GM19324 (cell line): ENCODE measurements around the gene MON2.
"Not testable (repeated sequence)": the region's sequence is repeated elsewhere in the genome, so short reads cannot be mapped to it uniquely, and the experiment has no call there.

Source experiments
- ATAC-seq: cut with Tn5 transposase; IDR thresholded peaks from one replicate; pipeline ENCODE4 v1.9.1; 2021; ENCODE audit warnings: mild to moderate bottlenecking, moderate library complexity; ENCODE audit not compliant: unreplicated experiment, low FRiP score

MON2 gene

DNA sequence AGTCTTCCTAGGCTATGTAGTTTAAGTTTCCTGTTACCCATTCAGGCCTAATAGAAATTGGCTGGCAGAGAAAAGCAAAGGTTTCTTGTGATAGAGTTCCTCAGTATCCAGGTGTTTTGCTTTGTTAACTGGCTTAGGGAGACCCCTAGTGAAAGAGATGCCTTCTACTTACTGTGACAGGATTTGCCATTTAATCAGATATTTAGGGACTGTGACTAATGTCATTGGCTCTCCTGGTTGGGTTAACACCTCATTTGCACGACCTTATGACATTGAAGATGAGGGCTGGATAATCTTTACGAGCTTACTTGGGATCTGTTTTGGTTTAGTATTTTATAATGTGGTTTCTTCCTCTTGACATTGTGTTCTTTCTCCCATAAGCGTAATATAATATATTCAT lies 5.8 kb downstream of the MON2 start:
- no peak for ATAC-seq

DNA sequence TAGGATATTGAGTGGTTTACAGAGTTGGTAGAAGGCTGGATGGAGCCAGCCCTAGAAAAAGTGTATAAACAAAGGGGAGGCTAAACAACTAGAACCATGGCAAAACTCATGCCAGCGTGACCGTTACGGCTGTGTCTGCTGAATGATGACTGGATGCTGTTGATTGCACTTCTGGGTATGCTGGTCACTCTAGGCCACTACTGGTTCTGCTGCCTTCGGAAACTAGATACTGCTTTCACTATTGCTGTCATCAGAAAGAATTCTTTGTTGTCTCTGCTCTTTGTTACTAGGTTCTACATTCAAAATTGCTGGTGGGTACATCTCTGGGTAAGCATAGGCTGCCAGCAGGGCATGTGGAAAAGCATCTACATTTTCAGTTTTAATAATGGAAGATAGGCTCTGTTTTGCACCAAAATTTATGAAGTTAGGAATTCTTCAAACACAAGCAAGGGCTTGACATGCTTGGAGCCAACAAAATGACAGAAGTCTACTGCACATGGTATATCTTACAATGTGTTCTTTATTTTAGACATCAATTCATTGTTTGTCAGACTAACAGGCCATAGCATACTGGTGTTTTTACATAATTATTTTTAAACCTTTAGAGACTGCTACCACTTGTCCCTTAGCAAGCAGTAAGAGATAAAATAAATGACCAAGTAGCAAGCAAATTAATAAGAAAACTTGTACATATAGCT lies 15.4 kb downstream of the MON2 start:
- ATAC-seq = no peak

DNA sequence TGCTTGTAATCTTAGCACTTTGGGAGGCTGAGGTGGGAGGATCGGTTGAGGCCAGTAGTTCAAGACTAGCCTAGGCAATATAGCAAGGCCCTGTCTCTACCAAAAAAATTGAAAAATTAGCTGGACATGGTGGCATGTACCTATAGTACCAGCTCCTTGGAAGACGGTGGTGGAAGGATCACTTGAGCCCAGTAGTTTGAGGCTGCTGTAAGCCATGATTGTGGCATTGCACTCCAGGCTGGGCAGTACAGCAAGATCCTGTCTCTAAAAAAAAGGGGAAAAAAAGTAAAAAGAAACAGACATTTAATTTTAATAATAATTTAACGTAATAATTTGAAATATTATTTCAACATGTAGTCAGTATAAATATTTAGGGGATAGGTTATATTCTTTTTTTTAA lies 16.1 kb downstream of the MON2 start:
- ATAC-seq = no peak

DNA sequence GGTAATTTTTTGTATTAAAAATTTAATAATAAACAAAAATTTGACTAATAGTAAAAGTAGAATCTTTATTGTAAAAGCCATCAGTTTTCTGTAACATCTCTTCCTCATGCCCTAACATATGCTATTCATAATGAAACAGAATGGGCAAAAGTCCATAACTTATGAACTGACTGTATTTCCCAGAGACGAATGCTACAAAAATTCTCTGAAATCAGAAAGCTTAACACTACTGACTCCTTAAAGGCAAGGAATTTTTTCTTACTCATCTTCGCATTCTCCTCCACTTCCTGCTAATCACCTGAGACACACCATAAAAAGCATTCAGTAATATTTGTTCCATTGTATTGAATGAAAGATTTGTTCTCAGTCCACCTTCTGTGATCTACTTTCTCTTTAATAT lies 17.6 kb downstream of the MON2 start:
- ATAC-seq = no peak

DNA sequence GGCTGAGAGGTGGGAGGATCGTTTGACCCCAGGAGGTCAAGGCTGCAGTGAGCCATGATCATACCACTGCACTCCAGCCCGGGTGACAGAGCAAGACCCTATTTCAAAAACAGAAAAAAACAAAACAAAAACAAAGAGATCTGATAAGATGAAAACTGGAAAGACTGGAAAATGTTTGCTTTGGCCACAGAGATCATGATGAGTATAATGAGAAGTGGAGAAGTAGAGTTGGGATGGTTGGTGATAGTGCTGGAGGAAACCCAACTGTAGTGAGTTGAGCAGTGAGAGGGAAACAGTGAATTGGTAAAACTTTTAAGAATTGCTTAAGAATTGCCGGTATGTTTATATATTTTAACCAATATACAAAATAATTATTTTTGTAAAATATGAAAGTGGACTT lies 39.2 kb downstream of the MON2 start:
- no peak for ATAC-seq

DNA sequence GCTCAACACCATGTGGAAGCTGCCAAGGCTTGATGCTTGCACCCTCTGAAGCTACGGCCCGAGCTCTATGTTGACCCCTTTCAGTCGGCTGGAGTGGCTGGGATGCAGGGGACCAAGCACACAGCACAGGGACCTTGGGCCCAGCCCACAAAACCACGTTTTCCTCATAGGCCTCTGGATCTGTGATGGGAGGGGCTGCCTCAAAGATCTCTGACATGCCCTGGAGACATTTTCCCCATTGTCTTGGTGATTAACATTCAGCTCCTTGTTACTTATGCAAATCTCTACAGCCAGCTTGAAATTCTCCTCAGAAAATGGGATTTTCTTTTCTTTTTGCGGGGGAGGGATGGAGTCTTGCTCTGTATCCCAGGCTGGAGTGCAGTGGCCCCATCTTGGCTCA lies 46.3 kb downstream of the MON2 start:
- ATAC-seq = no peak

DNA sequence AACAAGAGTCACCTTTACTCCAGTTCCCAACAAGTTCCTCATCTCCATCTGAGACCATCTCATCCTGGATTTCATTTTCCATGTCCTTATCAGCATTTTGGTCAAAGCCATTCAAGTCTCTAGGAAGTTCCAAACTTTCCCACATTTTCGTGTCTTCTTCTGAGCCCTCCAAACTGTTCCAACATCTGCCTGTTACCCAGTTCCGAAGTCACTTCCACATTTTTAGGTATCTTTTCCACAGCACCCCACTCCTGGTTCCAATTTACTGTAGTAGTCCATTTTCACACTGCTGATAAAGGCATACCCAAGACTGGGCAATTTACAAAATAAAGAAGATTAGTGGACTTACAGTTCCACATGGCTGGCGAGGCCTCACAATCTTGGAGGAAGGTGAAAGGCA lies 47.5 kb downstream of the MON2 start:
- ATAC-seq = not testable (repeated sequence)

DNA sequence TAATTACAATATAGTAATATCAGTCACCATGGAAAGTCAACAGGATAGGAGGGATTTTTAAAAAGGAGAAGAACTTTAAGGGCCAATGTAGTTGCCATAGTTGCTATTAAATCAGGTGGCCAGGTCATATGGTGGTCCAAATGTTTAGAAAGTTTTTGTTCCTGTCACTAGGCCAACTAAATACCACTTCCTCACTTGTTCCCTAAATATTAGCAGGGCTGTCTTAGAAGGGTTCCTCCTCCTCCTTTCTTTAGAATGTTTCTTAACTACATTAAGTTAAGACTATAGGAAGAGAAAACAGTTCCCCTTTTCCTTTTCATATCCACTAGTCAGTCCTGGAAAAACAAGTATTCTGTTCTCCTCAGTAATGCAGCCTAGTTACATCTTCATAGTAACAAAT lies 50.3 kb downstream of the MON2 start:
- ATAC-seq = no peak

DNA sequence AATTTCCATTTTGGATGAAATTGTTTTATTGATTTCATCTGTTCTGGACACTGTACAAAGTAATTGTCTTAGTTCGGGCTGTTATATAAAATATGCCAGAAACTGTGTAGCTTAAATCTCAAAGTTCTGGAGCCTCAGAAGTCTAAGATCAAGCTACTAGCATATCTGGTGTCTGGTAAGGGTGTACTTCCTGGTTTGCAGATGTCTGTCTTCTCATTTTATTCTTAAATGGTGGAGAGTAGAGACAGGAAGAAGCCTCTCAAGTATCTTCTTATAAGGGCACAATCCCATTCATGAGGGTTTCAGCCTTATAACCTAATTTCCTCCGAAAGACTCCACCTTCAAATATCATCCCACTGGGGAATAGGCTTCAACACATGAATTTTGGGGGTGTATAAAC lies 51.3 kb downstream of the MON2 start:
- ATAC-seq = no peak

DNA sequence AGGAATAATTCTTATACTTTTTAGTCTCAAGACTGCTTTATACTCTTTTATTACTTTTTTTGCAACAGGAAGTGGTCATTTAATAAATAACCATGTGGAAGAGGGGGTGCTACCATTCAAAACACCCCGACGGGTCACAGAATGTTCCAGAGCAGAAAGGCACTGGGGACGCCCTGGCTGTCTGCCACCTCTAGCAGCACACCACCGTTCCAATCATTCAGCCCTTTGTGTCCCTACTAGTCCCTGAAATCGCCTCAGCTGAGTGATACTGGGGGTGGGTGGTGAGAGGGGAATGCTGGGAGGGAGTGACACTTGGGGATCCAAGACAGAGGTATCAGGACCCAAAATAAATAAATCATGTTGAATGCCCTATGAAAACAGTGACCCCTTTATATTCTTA lies 52.4 kb downstream of the MON2 start:
- no peak for ATAC-seq

DNA sequence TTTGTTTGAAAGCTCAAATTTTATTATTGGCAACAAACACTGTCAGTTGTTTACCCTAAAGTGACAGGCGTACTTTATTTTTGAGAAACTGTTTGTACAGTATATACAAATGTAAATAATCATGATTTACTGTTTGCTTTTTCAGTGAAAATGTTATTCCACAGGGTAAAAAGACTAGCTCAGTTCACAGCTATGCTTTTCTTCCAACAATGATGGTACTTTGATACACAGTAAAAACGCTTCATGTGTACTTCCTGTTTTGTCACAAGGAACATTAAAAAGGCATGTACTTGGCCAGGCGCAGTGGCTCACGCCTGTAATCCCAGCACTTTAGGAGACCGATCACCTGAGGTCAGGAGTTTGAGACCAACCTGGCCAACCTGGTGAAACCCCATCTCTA lies 53.7 kb downstream of the MON2 start:
- no peak for ATAC-seq

DNA sequence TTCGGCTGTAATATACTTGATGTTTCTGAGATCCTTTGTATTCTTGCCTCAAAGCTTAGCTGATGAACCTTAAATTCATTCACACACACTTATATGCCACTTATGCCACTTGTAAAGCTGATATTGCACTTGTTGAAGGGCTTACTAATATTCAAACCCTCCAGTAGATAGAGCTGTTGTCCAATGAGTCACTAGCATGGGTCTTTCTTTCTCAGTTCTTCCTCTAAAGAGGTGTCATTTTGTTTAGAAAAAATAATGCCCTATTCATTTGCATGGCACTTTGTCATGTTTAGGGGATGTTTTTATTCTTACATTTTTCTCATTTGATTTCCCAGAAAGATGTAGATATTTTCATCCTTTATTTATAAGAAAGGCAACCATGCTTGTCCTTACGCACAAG lies 56.4 kb downstream of the MON2 start:
- ATAC-seq = no peak

DNA sequence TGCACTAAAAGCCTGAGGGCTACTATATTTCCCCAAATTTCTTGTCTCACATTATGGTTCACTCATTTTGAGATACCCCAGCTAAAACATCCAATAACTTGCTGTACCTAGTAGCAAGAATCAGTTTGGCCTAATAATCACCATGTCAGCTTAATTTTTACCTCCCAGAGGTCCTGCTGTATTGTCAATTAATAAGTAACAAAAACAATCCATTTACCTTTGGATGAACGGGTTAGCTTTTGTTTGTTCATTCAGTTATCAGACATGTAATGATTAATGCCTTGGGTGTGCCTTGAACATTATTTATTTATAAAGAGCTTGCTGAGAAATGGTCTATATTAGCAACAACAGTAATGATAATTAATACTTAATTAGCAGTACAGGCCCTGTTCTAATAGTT lies 57.0 kb downstream of the MON2 start:
- ATAC-seq = no peak

DNA sequence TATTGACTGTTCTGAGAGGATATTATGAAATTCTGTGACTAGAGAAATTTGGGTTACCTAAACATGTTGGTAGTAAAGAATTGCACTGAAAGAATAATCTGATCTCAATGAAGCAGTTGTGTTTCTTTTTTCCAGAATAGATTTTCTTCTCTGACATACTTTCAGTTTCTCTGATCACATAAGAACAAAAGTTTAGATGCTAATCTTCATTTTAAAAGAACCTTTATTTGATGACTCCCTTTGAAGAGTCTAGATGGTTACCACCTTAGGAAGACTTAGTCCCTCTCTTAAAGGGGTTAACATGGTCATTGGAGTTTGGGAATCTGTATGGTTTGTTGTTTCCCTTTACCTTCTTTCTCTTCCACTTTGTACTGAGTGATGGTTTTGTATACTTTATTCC lies 58.6 kb downstream of the MON2 start:
- ATAC-seq = no peak

DNA sequence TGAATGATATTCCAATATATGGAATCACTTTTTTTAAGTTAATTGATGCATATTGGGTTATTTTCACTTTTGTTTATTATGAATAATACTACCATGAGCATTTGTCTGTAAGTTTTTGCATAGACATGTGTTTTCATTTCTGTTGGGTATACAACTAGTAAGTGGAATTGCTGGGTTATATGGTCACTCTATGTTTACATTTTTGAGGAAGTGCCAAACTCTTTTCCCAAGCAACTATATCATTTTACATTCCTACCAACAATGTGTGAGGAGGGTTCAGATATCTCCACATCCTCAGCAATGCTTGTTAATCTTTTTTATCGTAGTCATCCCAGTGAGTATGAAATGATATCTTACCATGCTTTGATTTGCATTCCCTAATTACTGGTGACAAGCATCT lies 64.0 kb downstream of the MON2 start:
- ATAC-seq = no peak

DNA sequence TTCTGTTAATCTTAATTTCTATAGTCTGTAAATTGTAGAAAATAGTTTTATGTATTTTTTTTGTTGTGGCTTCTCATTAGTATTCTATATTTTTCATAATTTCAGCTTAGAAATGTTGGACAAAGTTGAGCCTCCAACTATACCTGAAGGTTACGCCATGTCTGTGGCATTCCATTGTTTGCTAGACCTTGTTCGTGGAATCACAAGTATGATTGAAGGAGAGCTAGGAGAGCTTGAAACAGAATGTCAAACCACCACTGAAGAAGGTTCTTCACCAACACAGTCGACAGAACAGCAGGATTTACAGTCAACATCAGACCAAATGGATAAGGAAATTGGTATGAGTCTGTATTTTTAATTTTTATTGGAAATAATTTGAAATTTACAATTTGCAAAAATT lies 65.7 kb downstream of the MON2 start:
- ATAC-seq = no peak

DNA sequence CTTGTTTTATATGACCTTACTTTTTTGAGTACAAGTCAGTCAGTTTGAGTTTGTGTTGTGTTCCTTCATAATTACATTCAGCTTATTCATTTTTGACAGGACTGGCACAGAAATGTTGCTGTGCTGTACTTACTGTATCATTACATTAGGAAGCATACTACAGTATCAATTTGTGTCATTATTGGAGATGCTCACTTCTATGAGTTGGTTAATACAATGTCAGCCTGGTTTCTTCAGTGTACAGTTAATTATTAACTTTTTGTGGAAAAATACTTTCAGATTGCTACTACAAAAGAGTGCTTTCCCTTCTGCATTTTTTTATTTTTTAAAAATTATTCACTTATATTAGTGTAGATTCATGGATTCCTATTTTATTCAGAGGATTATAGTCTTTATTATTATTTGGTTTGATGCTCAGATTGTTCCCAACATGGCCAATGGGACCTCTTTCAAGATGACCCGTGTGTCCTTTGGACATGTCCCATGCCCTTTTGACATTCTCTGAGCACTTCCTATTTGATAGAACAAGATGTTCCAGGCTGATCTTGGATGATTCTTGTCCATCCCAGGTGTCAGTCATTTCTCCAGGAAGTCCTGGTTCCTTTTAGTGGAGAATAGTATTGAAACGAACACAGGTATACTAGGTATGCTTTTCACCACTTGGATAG lies 66.6 kb downstream of the MON2 start:
- no peak for ATAC-seq

DNA sequence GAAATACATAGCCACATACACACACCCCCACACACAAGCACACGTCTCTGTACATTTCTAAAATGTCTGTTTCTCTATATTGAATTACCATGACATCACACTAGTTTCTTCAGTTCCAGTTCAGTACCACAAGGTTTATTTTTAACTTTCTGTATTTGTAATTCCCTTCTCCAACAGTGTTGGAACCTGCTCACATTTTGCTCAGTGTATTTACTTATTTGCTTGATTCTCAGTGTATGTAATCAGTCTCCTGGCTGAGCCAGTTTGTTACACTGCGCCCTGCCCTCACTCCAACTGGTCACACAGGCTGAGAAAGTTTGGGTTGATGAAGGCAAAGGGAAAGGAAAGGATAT lies 67.1 kb downstream of the MON2 start:
- no peak for ATAC-seq

DNA sequence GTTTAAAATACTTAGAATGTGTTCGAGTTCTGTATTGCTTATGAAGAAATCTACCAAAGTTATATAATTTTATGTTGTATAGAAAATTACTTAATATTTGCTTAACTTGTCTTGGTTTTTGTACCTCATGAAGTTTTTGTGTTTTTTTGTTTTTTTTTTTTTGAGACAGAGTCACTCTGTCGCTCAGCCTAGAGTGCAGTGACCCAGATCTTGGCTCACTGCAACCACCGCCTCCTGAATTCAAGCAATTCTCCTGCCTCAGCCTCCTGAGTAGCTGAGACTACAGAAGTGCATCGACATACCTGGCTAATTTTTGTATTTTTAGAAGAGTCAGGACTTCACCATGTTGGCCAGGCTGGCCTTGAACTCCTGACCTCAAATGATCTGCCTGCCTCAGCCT lies 69.9 kb downstream of the MON2 start:
- ATAC-seq = no peak

DNA sequence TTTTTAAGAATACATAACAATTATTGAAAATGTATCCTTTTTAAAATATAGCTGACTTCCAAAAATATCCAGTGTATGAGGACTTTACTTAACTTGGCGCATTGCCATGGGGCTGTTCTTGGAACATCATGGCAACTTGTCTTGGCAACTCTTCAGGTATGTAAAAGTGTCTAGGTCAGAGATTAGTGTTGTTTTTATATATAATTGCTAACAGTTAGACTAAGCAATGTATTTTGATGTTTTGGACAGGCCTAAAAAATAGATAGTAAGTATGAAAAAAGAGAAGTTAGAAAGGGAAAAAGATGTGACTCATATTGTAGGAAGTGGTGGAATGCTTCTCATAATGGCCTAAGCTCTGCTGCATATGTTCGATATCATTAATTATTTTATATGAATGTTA lies 70.9 kb downstream of the MON2 start:
- no peak for ATAC-seq

DNA sequence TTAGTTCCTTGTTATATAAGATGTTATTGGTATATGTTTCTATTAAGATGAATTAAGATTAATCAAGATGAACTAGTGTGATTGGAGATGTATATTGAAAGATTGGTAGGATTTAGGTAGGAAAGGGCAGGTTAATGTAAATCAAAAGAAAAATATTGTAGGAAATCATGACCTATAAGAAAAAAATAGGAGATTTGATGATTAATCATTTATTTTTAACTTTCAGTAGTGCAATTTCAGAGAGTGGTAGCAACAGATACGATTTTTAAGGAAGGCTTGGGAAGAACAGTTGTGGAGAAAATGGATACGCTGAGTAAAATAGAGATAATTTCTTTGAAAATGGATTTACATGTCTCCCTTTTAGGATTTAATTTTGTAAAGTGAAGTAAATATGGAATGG lies 73.7 kb downstream of the MON2 start:
- ATAC-seq = no peak

DNA sequence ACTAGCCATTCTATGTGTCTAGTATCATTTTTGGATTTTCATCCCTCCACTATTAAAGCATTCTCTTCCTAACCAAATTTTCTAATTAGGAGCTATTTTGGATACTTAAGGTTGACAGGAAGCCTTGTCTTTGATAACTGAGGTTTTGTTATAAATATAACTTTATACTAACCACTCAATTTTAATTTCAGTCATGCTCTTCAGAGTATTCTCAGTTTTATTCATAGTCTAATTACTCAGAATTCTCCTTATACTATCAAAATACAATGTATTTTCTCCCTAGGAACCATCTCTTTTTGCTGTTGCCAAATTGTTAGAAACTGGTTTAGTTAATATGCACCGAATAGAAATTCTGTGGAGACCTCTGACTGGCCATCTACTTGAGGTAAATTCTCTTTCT lies 76.2 kb downstream of the MON2 start:
- ATAC-seq = no peak

DNA sequence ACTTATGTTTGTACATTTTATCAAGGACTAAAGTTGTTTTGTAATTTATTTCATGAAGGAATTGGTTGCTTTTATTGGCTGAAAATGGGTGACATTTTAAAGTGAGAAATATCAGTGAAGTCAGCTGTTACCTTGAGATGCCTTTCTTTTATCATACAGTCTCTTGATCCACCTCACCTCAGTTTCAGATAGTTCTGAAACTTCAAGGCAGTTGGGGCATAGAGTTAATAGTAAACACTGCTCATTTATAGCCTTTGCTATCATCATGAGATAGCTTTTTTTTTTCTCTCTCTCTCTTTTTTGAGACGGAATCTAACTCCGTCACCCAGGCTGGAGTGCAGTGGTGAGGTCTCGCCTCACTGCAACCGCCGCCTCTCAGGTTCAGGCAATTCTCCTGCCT lies 76.7 kb downstream of the MON2 start:
- ATAC-seq = no peak
